Uterus (tissue), 2 donors: ENCODE data around the gene NDFIP2.

Experiments
- POLR2A ChIP-seq, 2 donors: fragments of 450-650 bp; IDR thresholded peaks; one replicate each; pipeline ENCODE4 v1.6.1; 2016; ENCODE audit warnings: antibody characterized with exemption in 2 of 2, mild to moderate bottlenecking in 1 of 2, moderate library complexity in 1 of 2
- TF ChIP-seq, protein P1 (sequence below), 4 experiments: fragments of 200-600 bp in 2 of 4; fragments of 450-650 bp in 2 of 4; sonication (generic) in 2 of 4; IDR thresholded peaks; one replicate each; pipeline ENCODE4 v1.5.1; 2016 to 2019; ENCODE audit warnings: antibody characterized with exemption in 4 of 4, mild to moderate bottlenecking in 2 of 4, moderate library complexity in 1 of 4

- TF ChIP-seq, protein P1, sequence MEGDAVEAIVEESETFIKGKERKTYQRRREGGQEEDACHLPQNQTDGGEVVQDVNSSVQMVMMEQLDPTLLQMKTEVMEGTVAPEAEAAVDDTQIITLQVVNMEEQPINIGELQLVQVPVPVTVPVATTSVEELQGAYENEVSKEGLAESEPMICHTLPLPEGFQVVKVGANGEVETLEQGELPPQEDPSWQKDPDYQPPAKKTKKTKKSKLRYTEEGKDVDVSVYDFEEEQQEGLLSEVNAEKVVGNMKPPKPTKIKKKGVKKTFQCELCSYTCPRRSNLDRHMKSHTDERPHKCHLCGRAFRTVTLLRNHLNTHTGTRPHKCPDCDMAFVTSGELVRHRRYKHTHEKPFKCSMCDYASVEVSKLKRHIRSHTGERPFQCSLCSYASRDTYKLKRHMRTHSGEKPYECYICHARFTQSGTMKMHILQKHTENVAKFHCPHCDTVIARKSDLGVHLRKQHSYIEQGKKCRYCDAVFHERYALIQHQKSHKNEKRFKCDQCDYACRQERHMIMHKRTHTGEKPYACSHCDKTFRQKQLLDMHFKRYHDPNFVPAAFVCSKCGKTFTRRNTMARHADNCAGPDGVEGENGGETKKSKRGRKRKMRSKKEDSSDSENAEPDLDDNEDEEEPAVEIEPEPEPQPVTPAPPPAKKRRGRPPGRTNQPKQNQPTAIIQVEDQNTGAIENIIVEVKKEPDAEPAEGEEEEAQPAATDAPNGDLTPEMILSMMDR (IDR thresholded peaks at IDR 0.05), result no peak
- TF ChIP-seq POLR2A (IDR thresholded peaks at IDR 0.05), result no peak
Measured at GRCh38 chr13:79547211-79548195, 66.5 kb downstream of the NDFIP2 start.
